Measurements from ENCODE around the gene SSNA1.

- TF ChIP-seq POLR2A (IDR thresholded peaks at IDR 0.05) (no peak), CTCF (IDR thresholded peaks at IDR 0.05) (no peak)
Observed at GRCh38 chr9:137212520-137212919, 24.0 kb downstream of the SSNA1 start.

Data from breast epithelium (tissue), 3 donors.